HepG2 (cell line): ENCODE results near the gene CDKN2A. TPM values are rescaled to one million over a fixed set of nuclear protein-coding genes. Genes with fewer than 3 reads are reported as not detected.

ENCODE experiments used
- ATAC-seq: fragments of 200-7000 bp; cut with Tn5 transposase; 3 replicates; pipeline ENCODE4 v1.9.1; 2020; ENCODE audit warnings: mild to moderate bottlenecking, moderate library complexity
- BruUV-seq: library from RNA; stranded (reverse); fragments of 400-500 nt; replicated peaks from 2 replicates; lab custom pipeline; 2021; lab: Mats Ljungman, UMichigan
- CTCF ChIA-PET: fragments of 300-600 bp; formaldehyde crosslinking; extraction: SDS; loops from one replicate; lab custom pipeline; 2021; ENCODE audit warnings: low total read pairs, inconsistent platforms, low intra/inter-chr PET ratio; lab: Yijun Ruan, JAX
- POLR2A ChIA-PET: fragments of 350-600 bp; sonication (Branson Sonifier 250); formaldehyde crosslinking; loops from one replicate; lab custom pipeline; 2020; ENCODE audit warnings: antibody characterized with exemption, inconsistent platforms; lab: Yijun Ruan, JAX
- DNase-seq: peaks from one replicate; pipeline ENCODE4 v3.0.0-alpha.2; 2015; ENCODE audit warnings: low spot score
- FAIRE-seq: peaks from 3 replicates; lab custom pipeline; 2011; peaks lifted over from hg19 to GRCh38; lab: Jason Lieb, UNC
- H2AFZ ChIP-seq: one replicate; pipeline ENCODE4 v1.6.1; 2011; ENCODE audit warnings: low read length, inconsistent platforms
- H3K27ac ChIP-seq: fragments of 300-600 bp; 3 replicates; pipeline ENCODE4 v1.8.0; 2011; ENCODE audit warnings: mixed run types, mild to moderate bottlenecking, mixed read lengths, low read length, inconsistent platforms; ENCODE audit not compliant: insufficient read depth; ENCODE audit errors: extremely low read length
- H3K27me3 ChIP-seq, 2 experiments: fragments of 200-600 bp in 1 of 2; 2 replicates in 1 of 2; 3 replicates in 1 of 2; pipeline versions ENCODE4 v1.6.0 to v1.8.0; 2011; ENCODE audit warnings: low read length in 2 of 2, mild to moderate bottlenecking in 2 of 2, moderate library complexity in 2 of 2, inconsistent platforms in 1 of 2; ENCODE audit not compliant: insufficient read depth in 2 of 2, control insufficient read depth in 1 of 2
- H3K36me3 ChIP-seq, 2 experiments: fragments of 200-600 bp in 1 of 2; replicated peaks in 1 of 2; 2 replicates in 1 of 2; 3 replicates in 1 of 2; pipeline versions ENCODE4 v1.5.1 to v1.8.0; 2011; ENCODE audit warnings: low read length in 2 of 2, inconsistent platforms in 1 of 2; ENCODE audit not compliant: insufficient read depth in 2 of 2, control insufficient read depth in 1 of 2
- H3K4me1 ChIP-seq: 2 replicates; pipeline ENCODE4 v1.5.1; 2012; ENCODE audit warnings: low read length, inconsistent platforms; ENCODE audit not compliant: insufficient read depth
- H3K4me2 ChIP-seq: 2 replicates; pipeline ENCODE4 v1.6.0; 2011; ENCODE audit warnings: low read depth, low read length, inconsistent platforms
- H3K4me3 ChIP-seq, 3 experiments: fragments of 200-600 bp in 1 of 3; sonication (generic), shearing (Covaris generic) in 1 of 3; replicated peaks in 1 of 3; 2 replicates each; pipeline ENCODE4 v1.5.1; 2011 to 2016; ENCODE audit warnings: low read length in 3 of 3, inconsistent platforms in 2 of 3, low read depth in 2 of 3, mild to moderate bottlenecking in 2 of 3, control low read depth in 1 of 3, mixed read lengths in 1 of 3; ENCODE audit not compliant: insufficient read depth in 1 of 3
- H3K79me2 ChIP-seq: one replicate; pipeline ENCODE4 v1.6.1; 2011; ENCODE audit warnings: low read length, inconsistent platforms; ENCODE audit not compliant: insufficient read depth
- H3K9ac ChIP-seq: 2 replicates; pipeline ENCODE4 v1.6.0; 2011; ENCODE audit warnings: mild to moderate bottlenecking, low read depth, low read length, inconsistent platforms; ENCODE audit not compliant: insufficient read depth
- H3K9me3 ChIP-seq: 2 replicates; pipeline ENCODE4 v1.5.1; 2012; ENCODE audit warnings: mild to moderate bottlenecking, low read length
- H4K20me1 ChIP-seq: 2 replicates; pipeline ENCODE4 v1.6.0; 2011; ENCODE audit warnings: inconsistent platforms, mild to moderate bottlenecking, low read length, moderate library complexity; ENCODE audit not compliant: insufficient read depth
- NKX3-1 ChIP-seq: sonication (generic); formaldehyde crosslinking; IDR thresholded peaks from 2 replicates; pipeline ENCODE4 v1.5.0; 2020; ENCODE audit warnings: missing genetic modification reagents
- RBFOX2 ChIP-seq: fragments of 200-400 bp; formaldehyde crosslinking; IDR thresholded peaks from 2 replicates; pipeline ENCODE4 v1.6.1; 2017; ENCODE audit warnings: low read depth, mild to moderate bottlenecking, low read length
- THAP11 ChIP-seq: IDR thresholded peaks from 2 replicates; pipeline ENCODE4 v1.6.1; 2016; ENCODE audit warnings: missing biosample characterization, missing genetic modification reagents
- ZNF883 ChIP-seq: sonication (generic); formaldehyde crosslinking; IDR thresholded peaks from 2 replicates; pipeline ENCODE4 v1.5.1; 2020; ENCODE audit warnings: mild to moderate bottlenecking, missing genetic modification reagents; ENCODE audit errors: not compliant biosample characterization
- WGBS: methylation state at CpG from one replicate; pipeline ENCODE4 v1.1.6; 2017; ENCODE audit warnings: low lambda C conversion rate; 5-methylcytosine and 5-hydroxymethylcytosine counted together
- in situ Hi-C: cut with HindIII; loops from 2 replicates; pipeline ENCODE4 v1.10.0; 2017; ENCODE audit warnings: low pct_unique_long_range_greater_than_20kb; ENCODE audit not compliant: extremely low pct_ligation_motif_present
- intact Hi-C: fragments of 100-400 bp; cut with micrococcal nuclease; formaldehyde crosslinking; loops from one replicate; pipeline ENCODE4 v1.10.0; 2022; ENCODE audit not compliant: unreplicated experiment
- polyA plus RNA-seq, 8 experiments: library from polyadenylated mRNA; depleted of rRNA in 3 of 8; stranded (reverse) in 7 of 8; unstranded in 1 of 8; fragments of >200 nt; fragmentation: Illumina TruSeq in 4 of 8; extraction: Trizol in 4 of 8; gene quantifications; 2 replicates each; pipeline versions ENCODE4 v1.2.1 to v1.2.3, GENCODE V29; 2011 to 2016; ENCODE audit warnings: low read depth in 4 of 8, missing spikeins in 1 of 8, mixed read lengths in 1 of 8; ENCODE audit not compliant: insufficient read depth in 1 of 8
- total RNA-seq, 5 experiments: library from RNA; depleted of rRNA; stranded (reverse); fragments of >200 nt; fragmentation: Illumina TruSeq; extraction: Trizol; gene quantifications; 2 replicates each; pipeline ENCODE4 v1.2.3, GENCODE V29; 2016; ENCODE audit warnings: low read depth in 1 of 5
- TF ChIP-seq, protein P1 (sequence below): sonication (generic); formaldehyde crosslinking; IDR thresholded peaks from 2 replicates; pipeline ENCODE4; 2020; ENCODE audit warnings: missing genetic modification reagents, mild to moderate bottlenecking, borderline replicate concordance
- TF ChIP-seq, protein P2 (sequence below): sonication (generic); formaldehyde crosslinking; IDR thresholded peaks from 2 replicates; pipeline ENCODE4 v1.5.0; 2020; ENCODE audit warnings: mild to moderate bottlenecking, missing genetic modification reagents, borderline replicate concordance

Gene CDKN2A
- total and polyA plus RNA-seq, 2 of the 13 experiments (the other 11 are each of a cell fraction or from before 2014, with no cell fraction given): 4.2 to 4.8 TPM

DNA sequence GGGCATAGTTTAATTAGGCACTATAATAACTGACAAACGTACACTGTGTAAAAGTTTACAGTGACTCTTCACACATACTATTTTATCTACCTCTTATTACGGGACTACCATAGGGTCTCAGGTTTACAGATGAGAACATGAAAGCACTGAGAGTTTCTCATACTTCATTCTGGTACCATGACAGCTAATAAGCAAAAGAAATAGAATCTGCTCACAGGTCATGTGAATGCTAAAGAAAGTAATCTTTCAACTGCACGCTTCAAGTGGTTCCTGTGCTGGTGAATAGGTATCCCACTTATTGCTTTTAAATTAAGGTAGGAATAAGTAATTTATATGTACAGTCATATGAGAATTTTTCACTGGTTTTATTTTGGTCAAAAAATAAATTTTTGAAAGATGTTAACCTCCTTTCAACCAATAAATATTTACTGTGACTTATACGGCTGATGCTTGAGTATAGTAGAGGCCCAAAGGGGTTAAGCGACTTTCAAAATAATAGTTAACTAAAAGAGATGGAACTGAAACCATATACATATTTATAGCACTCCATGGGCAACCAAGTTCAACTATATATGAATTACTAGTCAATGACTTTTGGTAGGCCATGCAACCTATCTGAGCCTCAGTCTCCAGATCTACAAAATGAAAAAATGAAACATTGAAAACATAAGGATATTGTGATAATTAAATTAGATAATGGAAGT is 8.1 kb downstream of the CDKN2A start:
- no peak overlapping the region for H2AFZ ChIP-seq
- H3K27ac ChIP-seq: no peak overlapping the region
- H3K4me1 ChIP-seq: no peaks in the 10 kb centered on the region
- H4K20me1 ChIP-seq: no peaks in the 10 kb centered on the region
- in situ Hi-C loops: no loop called here
- no peaks in the 10 kb centered on the region for H3K27me3 ChIP-seq
- no peak overlapping the region for H3K9ac ChIP-seq
- BruUV-seq: no TSS peak
- POLR2A ChIA-PET: interaction anchor here (1.7 kb wide), 1 partner anchor 23 kb away, joined by 7 read pairs; the partner anchor contains the start of gene CDKN2B
- H3K4me3 ChIP-seq: no peak overlapping the region
- TF ChIP-seq NKX3-1: no peak
- no peak for TF ChIP-seq RBFOX2
- TF ChIP-seq, protein P1, sequence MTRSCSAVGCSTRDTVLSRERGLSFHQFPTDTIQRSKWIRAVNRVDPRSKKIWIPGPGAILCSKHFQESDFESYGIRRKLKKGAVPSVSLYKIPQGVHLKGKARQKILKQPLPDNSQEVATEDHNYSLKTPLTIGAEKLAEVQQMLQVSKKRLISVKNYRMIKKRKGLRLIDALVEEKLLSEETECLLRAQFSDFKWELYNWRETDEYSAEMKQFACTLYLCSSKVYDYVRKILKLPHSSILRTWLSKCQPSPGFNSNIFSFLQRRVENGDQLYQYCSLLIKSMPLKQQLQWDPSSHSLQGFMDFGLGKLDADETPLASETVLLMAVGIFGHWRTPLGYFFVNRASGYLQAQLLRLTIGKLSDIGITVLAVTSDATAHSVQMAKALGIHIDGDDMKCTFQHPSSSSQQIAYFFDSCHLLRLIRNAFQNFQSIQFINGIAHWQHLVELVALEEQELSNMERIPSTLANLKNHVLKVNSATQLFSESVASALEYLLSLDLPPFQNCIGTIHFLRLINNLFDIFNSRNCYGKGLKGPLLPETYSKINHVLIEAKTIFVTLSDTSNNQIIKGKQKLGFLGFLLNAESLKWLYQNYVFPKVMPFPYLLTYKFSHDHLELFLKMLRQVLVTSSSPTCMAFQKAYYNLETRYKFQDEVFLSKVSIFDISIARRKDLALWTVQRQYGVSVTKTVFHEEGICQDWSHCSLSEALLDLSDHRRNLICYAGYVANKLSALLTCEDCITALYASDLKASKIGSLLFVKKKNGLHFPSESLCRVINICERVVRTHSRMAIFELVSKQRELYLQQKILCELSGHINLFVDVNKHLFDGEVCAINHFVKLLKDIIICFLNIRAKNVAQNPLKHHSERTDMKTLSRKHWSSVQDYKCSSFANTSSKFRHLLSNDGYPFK (CRISPR knock-in tag): no peak
- TF ChIP-seq THAP11: no peak
- TF ChIP-seq, all 625 proteins: peak for 0
- Histone ChIP-seq H3K36me3 (no peaks in the 10 kb centered on the region), H3K4me2 (no peak overlapping the region), H3K79me2 (no peaks in the 10 kb centered on the region), H3K9me3 (no peaks in the 10 kb centered on the region)
- CTCF ChIA-PET: no interaction called here
- WGBS: 39% methylated on average over 5 of the region's 5 CpGs
- intact Hi-C loops: no loop called here
- FAIRE-seq (no peak), ATAC-seq (no peak), DNase-seq (no peak)

DNA sequence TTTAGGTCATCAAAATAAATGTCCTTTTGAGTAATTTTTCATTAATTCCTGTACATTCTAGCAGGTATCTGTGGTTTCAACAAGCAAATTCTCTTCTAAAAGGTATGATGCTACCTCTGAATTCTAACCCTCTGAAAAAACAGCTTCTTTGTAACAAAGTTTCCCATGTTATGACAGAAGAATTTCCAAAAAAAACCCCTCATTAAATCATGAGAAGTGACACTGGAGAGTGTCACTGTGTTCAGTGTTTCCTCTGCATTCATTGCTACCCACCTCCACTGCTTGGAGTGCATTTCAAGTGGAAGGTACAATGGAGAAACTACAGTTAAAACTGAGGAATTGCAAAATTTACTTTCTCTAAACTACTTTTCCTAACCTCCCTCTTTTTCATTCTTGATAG is 10.1 kb downstream of the CDKN2A start:
- DNase-seq (no peak), FAIRE-seq (no peak), ATAC-seq (no peak)
- BruUV-seq: no TSS peak
- ChIA-PET CTCF (no interaction called here), POLR2A (interaction anchor here (1.1 kb wide), 1 partner anchor 25 kb away, joined by 3 read pairs; the partner anchor contains the start of gene CDKN2B)
- H4K20me1 ChIP-seq: no peaks in the 10 kb centered on the region
- H3K4me3 ChIP-seq: no peak overlapping the region
- intact Hi-C loops (no loop called here), in situ Hi-C loops (no loop called here)
- H3K27ac ChIP-seq: no peak overlapping the region
- H3K27me3 ChIP-seq: no peaks in the 10 kb centered on the region
- no peaks in the 10 kb centered on the region for H3K9me3 ChIP-seq
- H3K9ac ChIP-seq: no peak overlapping the region
- no peaks in the 10 kb centered on the region for H3K79me2 ChIP-seq
- H3K4me1 ChIP-seq: no peaks in the 10 kb centered on the region
- H3K36me3 ChIP-seq: no peaks in the 10 kb centered on the region
- no peak overlapping the region for H3K4me2 ChIP-seq
- H2AFZ ChIP-seq: no peak overlapping the region
- TF ChIP-seq ZNF883: no peak
- TF ChIP-seq, protein P2, sequence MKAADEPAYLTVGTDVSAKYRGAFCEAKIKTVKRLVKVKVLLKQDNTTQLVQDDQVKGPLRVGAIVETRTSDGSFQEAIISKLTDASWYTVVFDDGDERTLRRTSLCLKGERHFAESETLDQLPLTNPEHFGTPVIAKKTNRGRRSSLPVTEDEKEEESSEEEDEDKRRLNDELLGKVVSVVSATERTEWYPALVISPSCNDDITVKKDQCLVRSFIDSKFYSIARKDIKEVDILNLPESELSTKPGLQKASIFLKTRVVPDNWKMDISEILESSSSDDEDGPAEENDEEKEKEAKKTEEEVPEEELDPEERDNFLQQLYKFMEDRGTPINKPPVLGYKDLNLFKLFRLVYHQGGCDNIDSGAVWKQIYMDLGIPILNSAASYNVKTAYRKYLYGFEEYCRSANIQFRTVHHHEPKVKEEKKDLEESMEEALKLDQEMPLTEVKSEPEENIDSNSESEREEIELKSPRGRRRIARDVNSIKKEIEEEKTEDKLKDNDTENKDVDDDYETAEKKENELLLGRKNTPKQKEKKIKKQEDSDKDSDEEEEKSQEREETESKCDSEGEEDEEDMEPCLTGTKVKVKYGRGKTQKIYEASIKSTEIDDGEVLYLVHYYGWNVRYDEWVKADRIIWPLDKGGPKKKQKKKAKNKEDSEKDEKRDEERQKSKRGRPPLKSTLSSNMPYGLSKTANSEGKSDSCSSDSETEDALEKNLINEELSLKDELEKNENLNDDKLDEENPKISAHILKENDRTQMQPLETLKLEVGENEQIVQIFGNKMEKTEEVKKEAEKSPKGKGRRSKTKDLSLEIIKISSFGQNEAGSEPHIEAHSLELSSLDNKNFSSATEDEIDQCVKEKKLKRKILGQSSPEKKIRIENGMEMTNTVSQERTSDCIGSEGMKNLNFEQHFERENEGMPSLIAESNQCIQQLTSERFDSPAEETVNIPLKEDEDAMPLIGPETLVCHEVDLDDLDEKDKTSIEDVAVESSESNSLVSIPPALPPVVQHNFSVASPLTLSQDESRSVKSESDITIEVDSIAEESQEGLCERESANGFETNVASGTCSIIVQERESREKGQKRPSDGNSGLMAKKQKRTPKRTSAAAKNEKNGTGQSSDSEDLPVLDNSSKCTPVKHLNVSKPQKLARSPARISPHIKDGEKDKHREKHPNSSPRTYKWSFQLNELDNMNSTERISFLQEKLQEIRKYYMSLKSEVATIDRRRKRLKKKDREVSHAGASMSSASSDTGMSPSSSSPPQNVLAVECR: no peak
